Endothelial cell of umbilical vein (primary cell): ENCODE measurements around the gene SPP2. TPM values are rescaled to one million over a fixed set of nuclear protein-coding genes. Genes with fewer than 3 reads are reported as not detected.

Experiments
- BruUV-seq: library from RNA; stranded (reverse); fragments of 400-500 nt; replicated peaks from 2 replicates; lab custom pipeline; 2021; lab: Mats Ljungman, UMichigan
- CTCF ChIA-PET: fragments of 300-600, 350-600 bp; sonication (Branson Sonifier 250); formaldehyde crosslinking; loops from one replicate; lab custom pipeline; 2021; ENCODE audit warnings: antibody characterized with exemption, inconsistent platforms; lab: Charles Lee
- POLR2A ChIA-PET: fragments of 300-600, 350-600 bp; sonication (Branson Sonifier 250); formaldehyde crosslinking; loops from one replicate; lab custom pipeline; 2021; ENCODE audit warnings: antibody characterized with exemption, inconsistent platforms; lab: Charles Lee
- DNase-seq: peaks from one replicate; pipeline ENCODE4 v3.0.0-alpha.2; 2011; ENCODE audit warnings: low read depth, low spot score
- FAIRE-seq: peaks from 2 replicates; lab custom pipeline; 2011; peaks lifted over from hg19 to GRCh38; lab: Jason Lieb, UNC
- H2AFZ ChIP-seq: 2 replicates; pipeline ENCODE4 v1.6.0; 2012; ENCODE audit warnings: low read depth, low read length, control low read depth, inconsistent platforms
- H3K27ac ChIP-seq: 2 replicates; pipeline ENCODE4 v1.5.1; 2011; ENCODE audit warnings: low read depth, mild to moderate bottlenecking, control low read depth, low read length, moderate library complexity; ENCODE audit not compliant: insufficient read depth
- H3K27me3 ChIP-seq, 2 experiments: 2 replicates each; pipeline versions ENCODE4 v1.6.0 to v1.6.1; 2011; ENCODE audit warnings: low read length in 2 of 2, mixed read lengths in 1 of 2; ENCODE audit not compliant: control insufficient read depth in 2 of 2, insufficient read depth in 2 of 2
- H3K36me3 ChIP-seq, 2 experiments: 2 replicates in 1 of 2; 3 replicates in 1 of 2; pipeline ENCODE4 v1.5.1; 2011; ENCODE audit warnings: low read length in 2 of 2, mild to moderate bottlenecking in 1 of 2, moderate library complexity in 1 of 2; ENCODE audit not compliant: control insufficient read depth in 2 of 2, insufficient read depth in 2 of 2; ENCODE audit errors: extremely low read depth in 1 of 2
- H3K4me1 ChIP-seq: 3 replicates; pipeline ENCODE4 v1.5.1; 2011; ENCODE audit warnings: mild to moderate bottlenecking, low read length; ENCODE audit not compliant: control insufficient read depth, insufficient read depth; ENCODE audit errors: extremely low read depth
- H3K4me2 ChIP-seq: 2 replicates; pipeline ENCODE4 v1.6.1; 2011; ENCODE audit warnings: low read length, control low read depth, mixed read lengths; ENCODE audit not compliant: insufficient read depth
- H3K4me3 ChIP-seq, 3 experiments: fragments of 200-600 bp in 1 of 3; sonication (generic), shearing (Covaris generic) in 1 of 3; replicated peaks in 1 of 3; 2 replicates each; pipeline ENCODE4 v1.5.1; 2011 to 2016; ENCODE audit warnings: control low read depth in 3 of 3, low read length in 3 of 3, mild to moderate bottlenecking in 2 of 3, inconsistent platforms in 1 of 3, low read depth in 1 of 3, moderate library complexity in 1 of 3; ENCODE audit not compliant: insufficient read depth in 1 of 3
- H3K79me2 ChIP-seq: 2 replicates; pipeline ENCODE4 v1.6.0; 2012; ENCODE audit warnings: low read length, inconsistent platforms; ENCODE audit not compliant: control insufficient read depth, insufficient read depth
- H3K9ac ChIP-seq: replicated peaks from 2 replicates; pipeline ENCODE3; 2011; ENCODE audit warnings: low read length, control low read depth; ENCODE audit not compliant: insufficient read depth; ENCODE audit errors: extremely low read depth
- H3K9me1 ChIP-seq: replicated peaks from 3 replicates; pipeline ENCODE4 v1.6.0; 2011; ENCODE audit warnings: mild to moderate bottlenecking, low read length; ENCODE audit not compliant: control insufficient read depth, insufficient read depth; ENCODE audit errors: extremely low read depth
- H3K9me3 ChIP-seq: replicated peaks from 2 replicates; pipeline ENCODE4 v1.5.1; 2012; ENCODE audit warnings: low read length, inconsistent platforms; ENCODE audit not compliant: control insufficient read depth, insufficient read depth
- H4K20me1 ChIP-seq: replicated peaks from 2 replicates; pipeline ENCODE3; 2011; ENCODE audit warnings: mild to moderate bottlenecking, low read length; ENCODE audit not compliant: control insufficient read depth, insufficient read depth; ENCODE audit errors: extremely low read depth
- EZH2 ChIP-seq: IDR thresholded peaks from 2 replicates; pipeline ENCODE4 v1.6.1; 2012; ENCODE audit warnings: borderline replicate concordance, low read depth, mild to moderate bottlenecking, moderate library complexity, low read length, inconsistent platforms; ENCODE audit not compliant: severe bottlenecking
- FOS ChIP-seq: IDR thresholded peaks from 2 replicates; pipeline ENCODE4 v1.6.1; 2011; ENCODE audit warnings: mild to moderate bottlenecking, low read length, moderate library complexity, borderline replicate concordance; ENCODE audit not compliant: insufficient read depth
- GATA2 ChIP-seq: IDR thresholded peaks from 2 replicates; pipeline ENCODE4 v1.7.0; 2011; ENCODE audit warnings: low read depth, mild to moderate bottlenecking, moderate library complexity, mixed read lengths, low read length; ENCODE audit not compliant: insufficient read length, insufficient read depth
- JUN ChIP-seq: IDR thresholded peaks from 2 replicates; pipeline ENCODE4 v1.6.1; 2011; ENCODE audit warnings: borderline replicate concordance, low read depth; ENCODE audit not compliant: insufficient read length, insufficient read depth
- MAX ChIP-seq: IDR thresholded peaks from 2 replicates; pipeline ENCODE4 v1.6.1; 2011; ENCODE audit not compliant: insufficient read depth, insufficient read length
- MYC ChIP-seq: IDR thresholded peaks from one replicate; pipeline ENCODE4 v1.6.1; 2011; ENCODE audit warnings: mild to moderate bottlenecking, low read depth, low read length
- POLR2A ChIP-seq: IDR thresholded peaks from 2 replicates; pipeline ENCODE4 v1.6.1; 2012; ENCODE audit warnings: low read depth, mild to moderate bottlenecking, control low read depth, low read length
- POLR2AphosphoS5 ChIP-seq: IDR thresholded peaks from 2 replicates; pipeline ENCODE4 v1.6.1; 2012; ENCODE audit warnings: low read depth, mild to moderate bottlenecking, control low read depth, low read length, moderate library complexity; ENCODE audit not compliant: insufficient read depth
- dilution Hi-C: fragments of 300-500 bp; cut with MboI; formaldehyde crosslinking; loops from one replicate; pipeline ENCODE4 v1.15.0; 2019; ENCODE audit warnings: low sequenced_read_pairs; ENCODE audit not compliant: extremely low pct_ligation_motif_present
- intact Hi-C: fragments of 100-400 bp; cut with micrococcal nuclease; formaldehyde crosslinking; loops from one replicate; pipeline ENCODE4 v1.10.0; 2022
- polyA plus RNA-seq, 4 experiments: library from polyadenylated mRNA; depleted of rRNA in 3 of 4; stranded (reverse) in 3 of 4; unstranded in 1 of 4; fragments of >200 nt; gene quantifications; 2 replicates each; pipeline versions ENCODE4 v1.2.1 to v1.2.3, GENCODE V29; 2011 to 2012; ENCODE audit warnings: missing spikeins in 1 of 4
- total RNA-seq: library from RNA; stranded (reverse); gene quantifications from 2 replicates; pipeline ENCODE4 v1.2.3, GENCODE V29; 2021
- TF ChIP-seq, protein P1 (sequence below), 2 donors: IDR thresholded peaks; 1 replicate in 1 of 2; 2 replicates in 1 of 2; pipeline ENCODE4 v1.5.1; 2011; ENCODE audit warnings: low read length in 2 of 2, mild to moderate bottlenecking in 2 of 2, moderate library complexity in 2 of 2, control low read depth in 1 of 2, inconsistent platforms in 1 of 2, low read depth in 1 of 2; ENCODE audit not compliant: insufficient read depth in 1 of 2; ENCODE audit errors: extremely low read depth in 1 of 2

SPP2 gene
- total and polyA plus RNA-seq, 2 donors (not counting 3 experiments of a cell fraction or from before 2014, with no cell fraction given) = not detected

- H3K9me3 ChIP-seq = no peaks in the 10 kb centered on the region
- no peak overlapping the region for H2AFZ ChIP-seq
- H3K9me1 ChIP-seq = no peaks in the 10 kb centered on the region
- TF ChIP-seq MAX = no peak
- TF ChIP-seq, protein P1, sequence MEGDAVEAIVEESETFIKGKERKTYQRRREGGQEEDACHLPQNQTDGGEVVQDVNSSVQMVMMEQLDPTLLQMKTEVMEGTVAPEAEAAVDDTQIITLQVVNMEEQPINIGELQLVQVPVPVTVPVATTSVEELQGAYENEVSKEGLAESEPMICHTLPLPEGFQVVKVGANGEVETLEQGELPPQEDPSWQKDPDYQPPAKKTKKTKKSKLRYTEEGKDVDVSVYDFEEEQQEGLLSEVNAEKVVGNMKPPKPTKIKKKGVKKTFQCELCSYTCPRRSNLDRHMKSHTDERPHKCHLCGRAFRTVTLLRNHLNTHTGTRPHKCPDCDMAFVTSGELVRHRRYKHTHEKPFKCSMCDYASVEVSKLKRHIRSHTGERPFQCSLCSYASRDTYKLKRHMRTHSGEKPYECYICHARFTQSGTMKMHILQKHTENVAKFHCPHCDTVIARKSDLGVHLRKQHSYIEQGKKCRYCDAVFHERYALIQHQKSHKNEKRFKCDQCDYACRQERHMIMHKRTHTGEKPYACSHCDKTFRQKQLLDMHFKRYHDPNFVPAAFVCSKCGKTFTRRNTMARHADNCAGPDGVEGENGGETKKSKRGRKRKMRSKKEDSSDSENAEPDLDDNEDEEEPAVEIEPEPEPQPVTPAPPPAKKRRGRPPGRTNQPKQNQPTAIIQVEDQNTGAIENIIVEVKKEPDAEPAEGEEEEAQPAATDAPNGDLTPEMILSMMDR (IDR thresholded peaks at IDR 0.05; ENCODE audit: extremely low read depth in 1 of 2, insufficient read depth in 1 of 2, low read depth in 1 of 2, low read length in 2 of 2) = no peak
- TF ChIP-seq POLR2A = no peak
- no peak for TF ChIP-seq MYC
- no peak for TF ChIP-seq JUN
- no peak overlapping the region for H3K9ac ChIP-seq
- DNase-seq (no peak), FAIRE-seq (no peak)
- no peak overlapping the region for H3K4me3 ChIP-seq
- H3K27me3 ChIP-seq = no peaks in the 10 kb centered on the region
- no peaks in the 10 kb centered on the region for H3K36me3 ChIP-seq
- no peaks in the 10 kb centered on the region for H3K4me1 ChIP-seq
- ChIA-PET POLR2A (no interaction called here), CTCF (no interaction called here)
- H4K20me1 ChIP-seq = no peaks in the 10 kb centered on the region
- dilution Hi-C loops = no loop called here
- H3K79me2 ChIP-seq = no peaks in the 10 kb centered on the region
- no peak overlapping the region for H3K27ac ChIP-seq
- intact Hi-C loops = no loop called here
- BruUV-seq = no TSS peak
- H3K4me2 ChIP-seq = no peak overlapping the region
Observed at GRCh38 chr2:234099266-234099665, 48.8 kb downstream of the SPP2 start.

- no peaks in the 10 kb centered on the region for H3K79me2 ChIP-seq
- no peaks in the 10 kb centered on the region for H4K20me1 ChIP-seq
- no peaks in the 10 kb centered on the region for H3K9me1 ChIP-seq
- no peak overlapping the region for H3K9ac ChIP-seq
- ChIA-PET CTCF (no interaction called here), POLR2A (no interaction called here)
- dilution Hi-C loops = no loop called here
- H3K27ac ChIP-seq = no peak overlapping the region
- intact Hi-C loops = no loop called here
- TF ChIP-seq POLR2AphosphoS5 (no peak), MAX (no peak), FOS (no peak), GATA2 (no peak), POLR2A (no peak), JUN (no peak), MYC (no peak), EZH2 (no peak)
- TF ChIP-seq, protein P1 (IDR thresholded peaks at IDR 0.05; ENCODE audit: extremely low read depth in 1 of 2, insufficient read depth in 1 of 2, low read depth in 1 of 2, low read length in 2 of 2) = no peak
- H3K36me3 ChIP-seq = no peaks in the 10 kb centered on the region
- DNase-seq (no peak), FAIRE-seq (no peak)
- no peaks in the 10 kb centered on the region for H3K27me3 ChIP-seq
- no peak overlapping the region for H3K4me3 ChIP-seq
- no TSS peak for BruUV-seq
- H3K4me1 ChIP-seq = no peaks in the 10 kb centered on the region
- no peak overlapping the region for H2AFZ ChIP-seq
- H3K4me2 ChIP-seq = no peak overlapping the region
- no peaks in the 10 kb centered on the region for H3K9me3 ChIP-seq
Observed at GRCh38 chr2:234100686-234101085, 50.2 kb downstream of the SPP2 start.
